Caco-2 (cell line): ENCODE measurements around the gene C8A. TPM values are rescaled to one million over a fixed set of nuclear protein-coding genes. Genes with fewer than 3 reads are reported as not detected.
A peak's percentile ranks its signal among the peaks of the same experiment; 100 is the strongest.

Experiments used
- BruUV-seq: library from RNA; stranded (reverse); fragments of 400-500 nt; replicated peaks from 2 replicates; lab custom pipeline; 2021; lab: Mats Ljungman, UMichigan
- CTCF ChIA-PET: fragments of 300-600 bp; sonication (Branson Sonifier 250); formaldehyde crosslinking; loops from one replicate; lab custom pipeline; 2022; ENCODE audit warnings: antibody characterized with exemption; lab: Charles Lee
- POLR2A ChIA-PET: fragments of 300-600 bp; sonication (Branson Sonifier 250); formaldehyde crosslinking; loops from one replicate; lab custom pipeline; 2022; ENCODE audit warnings: antibody characterized with exemption; lab: Charles Lee
- DNase-seq, 2 experiments: peaks; one replicate each; pipeline versions ENCODE4 v3.0.0 to v3.0.0-alpha.2; 2020 to 2022
- H3K27me3 ChIP-seq: replicated peaks from 2 replicates; pipeline ENCODE4 v1.6.0; 2011; ENCODE audit warnings: low read length; ENCODE audit not compliant: control insufficient read depth, insufficient read depth
- H3K36me3 ChIP-seq: 2 replicates; pipeline ENCODE4 v1.5.1; 2011; ENCODE audit warnings: low read length; ENCODE audit not compliant: control insufficient read depth, insufficient read depth
- H3K4me1 ChIP-seq: fragments of 250-450 bp; sonication (Bioruptor Pico); 2 replicates; pipeline ENCODE4 v1.5.1; 2020; ENCODE audit warnings: mild to moderate bottlenecking
- H3K4me3 ChIP-seq: 2 replicates; pipeline ENCODE4 v1.5.1; 2011; ENCODE audit warnings: low read depth, mild to moderate bottlenecking, control low read depth, low read length
- H3K9me3 ChIP-seq: fragments of 250-450 bp; sonication (Bioruptor Pico); 2 replicates; pipeline ENCODE4 v1.5.1; 2020; ENCODE audit warnings: mild to moderate bottlenecking, moderate library complexity
- H3K27ac Mint-ChIP-seq: one replicate; pipeline ENCODE4 v1.8.0; 2022; ENCODE audit warnings: mixed read lengths; ENCODE audit not compliant: unreplicated experiment
- H3K27me3 Mint-ChIP-seq: one replicate; pipeline ENCODE4 v1.8.0; 2022; ENCODE audit warnings: mixed read lengths; ENCODE audit not compliant: insufficient read depth, unreplicated experiment
- H3K36me3 Mint-ChIP-seq: one replicate; pipeline ENCODE4 v1.8.0; 2022; ENCODE audit warnings: mild to moderate bottlenecking, mixed read lengths; ENCODE audit not compliant: insufficient read depth, unreplicated experiment
- H3K4me1 Mint-ChIP-seq: one replicate; pipeline ENCODE4 v1.8.0; 2022; ENCODE audit warnings: low read depth, mixed read lengths; ENCODE audit not compliant: unreplicated experiment
- H3K4me3 Mint-ChIP-seq: one replicate; pipeline ENCODE4 v1.8.0; 2022; ENCODE audit warnings: mild to moderate bottlenecking, moderate library complexity, mixed read lengths; ENCODE audit not compliant: unreplicated experiment
- H3K9me3 Mint-ChIP-seq: one replicate; pipeline ENCODE4 v1.8.0; 2022; ENCODE audit warnings: mixed read lengths; ENCODE audit not compliant: unreplicated experiment
- CTCF ChIP-seq, 2 experiments: fragments of 200-600 bp in 1 of 2; IDR thresholded peaks; 1 replicate in 1 of 2; 2 replicates in 1 of 2; pipeline versions ENCODE4 v1.5.1 to v1.8.0; 2011 to 2022; ENCODE audit warnings: antibody characterized with exemption in 1 of 2, control low read depth in 1 of 2, inconsistent platforms in 1 of 2, low read depth in 1 of 2, low read length in 1 of 2, mild to moderate bottlenecking in 1 of 2, moderate library complexity in 1 of 2; ENCODE audit not compliant: insufficient read depth in 1 of 2, severe bottlenecking in 1 of 2, unreplicated experiment in 1 of 2
- intact Hi-C: fragments of 100-400 bp; cut with micrococcal nuclease; formaldehyde crosslinking; loops from one replicate; pipeline ENCODE4 v1.10.0; 2022; ENCODE audit not compliant: unreplicated experiment
- total RNA-seq: library from RNA; stranded (reverse); gene quantifications from 2 replicates; pipeline ENCODE4 v1.2.3, GENCODE V29; 2022

C8A gene
- total RNA-seq, 1 experiment from 2014 or later, result not detected

- intact Hi-C loops, result no loop called here
- DNase-seq, result no peak
- Histone ChIP-seq H3K36me3 (no peaks in the 10 kb centered on the region), H3K27me3 (no peaks in the 10 kb centered on the region), H3K9me3 (no peaks in the 10 kb centered on the region), H3K4me1 (no peaks in the 10 kb centered on the region; the same call in 1 of the 2 replicates), H3K4me3 (no peak overlapping the region)
- BruUV-seq, result no TSS peak
- POLR2A ChIA-PET, result no interaction called here
- no peaks in the 10 kb centered on the region for H3K9me3 Mint-ChIP-seq
- CTCF ChIA-PET, result no interaction called here
- no peaks in the 10 kb centered on the region for H3K36me3 Mint-ChIP-seq
- TF ChIP-seq CTCF (IDR thresholded peaks at IDR 0.05; ENCODE audit: insufficient read depth in 1 of 2, low read depth in 1 of 2, low read length in 1 of 2, severe bottlenecking in 1 of 2, unreplicated experiment in 1 of 2), result no peak
- H3K27ac Mint-ChIP-seq, result no peak overlapping the region
- H3K4me3 Mint-ChIP-seq, result no peak overlapping the region
- no peaks in the 10 kb centered on the region for H3K27me3 Mint-ChIP-seq
- peaks cover 10% of the 10 kb centered on the region for H3K4me1 Mint-ChIP-seq
These were observed 4.2 kb upstream of the C8A start for GRCh38 chr1:56850411-56850810.

- H3K27me3 Mint-ChIP-seq, result no peaks in the 10 kb centered on the region
- Histone ChIP-seq H3K27me3 (no peaks in the 10 kb centered on the region), H3K36me3 (no peaks in the 10 kb centered on the region), H3K4me1 (no peaks in the 10 kb centered on the region; the same call in 1 of the 2 replicates), H3K9me3 (no peaks in the 10 kb centered on the region), H3K4me3 (no peak overlapping the region)
- no peaks in the 10 kb centered on the region for H3K36me3 Mint-ChIP-seq
- ChIA-PET CTCF (no interaction called here), POLR2A (no interaction called here)
- H3K27ac Mint-ChIP-seq, result no peak overlapping the region
- no TSS peak for BruUV-seq
- intact Hi-C loops, result no loop called here
- TF ChIP-seq CTCF (IDR thresholded peaks at IDR 0.05; ENCODE audit: insufficient read depth in 1 of 2, low read depth in 1 of 2, low read length in 1 of 2, severe bottlenecking in 1 of 2, unreplicated experiment in 1 of 2), result no peak
- no peak for DNase-seq
- H3K4me3 Mint-ChIP-seq, result no peak overlapping the region
- peaks cover 10% of the 10 kb centered on the region for H3K4me1 Mint-ChIP-seq
- H3K9me3 Mint-ChIP-seq, result no peaks in the 10 kb centered on the region
These were observed 3.7 kb upstream of the C8A start for GRCh38 chr1:56850922-56851321.

GRCh38 chr1:56852476-56852875, 2.1 kb upstream of the C8A start:
- Mint-ChIP-seq H3K27me3 (no peaks in the 10 kb centered on the region), H3K4me3 (peak overlapping the region; percentile 3), H3K9me3 (no peaks in the 10 kb centered on the region), H3K36me3 (no peaks in the 10 kb centered on the region), H3K27ac (peak overlapping the region; percentile 69), H3K4me1 (peaks cover 10% of the 10 kb centered on the region)
- ChIA-PET CTCF (no interaction called here), POLR2A (no interaction called here)
- Histone ChIP-seq H3K27me3 (no peaks in the 10 kb centered on the region), H3K36me3 (no peaks in the 10 kb centered on the region), H3K9me3 (no peaks in the 10 kb centered on the region), H3K4me1 (no peaks in the 10 kb centered on the region; the same call in 1 of the 2 replicates), H3K4me3 (no peak overlapping the region)
- peak in 1 of 2 experiments; percentile 4 for DNase-seq
- intact Hi-C loops, result no loop called here
- TF ChIP-seq CTCF (IDR thresholded peaks at IDR 0.05; ENCODE audit: insufficient read depth in 1 of 2, low read depth in 1 of 2, low read length in 1 of 2, severe bottlenecking in 1 of 2, unreplicated experiment in 1 of 2), result no peak
- no TSS peak for BruUV-seq
